Stimulated activated CD8-positive, alpha-beta memory T cell treated with anti-CD3 and anti-CD28 coated beads, Interleukin-15, amount 100 ng/mL, for 1 hour (primary cell): ENCODE measurements around the gene HEPACAM2.

Experiments
- DNase-seq: peaks from one replicate; pipeline ENCODE4 v3.0.0-alpha.2; 2020; ENCODE audit warnings: low read depth

Gene HEPACAM2

DNA sequence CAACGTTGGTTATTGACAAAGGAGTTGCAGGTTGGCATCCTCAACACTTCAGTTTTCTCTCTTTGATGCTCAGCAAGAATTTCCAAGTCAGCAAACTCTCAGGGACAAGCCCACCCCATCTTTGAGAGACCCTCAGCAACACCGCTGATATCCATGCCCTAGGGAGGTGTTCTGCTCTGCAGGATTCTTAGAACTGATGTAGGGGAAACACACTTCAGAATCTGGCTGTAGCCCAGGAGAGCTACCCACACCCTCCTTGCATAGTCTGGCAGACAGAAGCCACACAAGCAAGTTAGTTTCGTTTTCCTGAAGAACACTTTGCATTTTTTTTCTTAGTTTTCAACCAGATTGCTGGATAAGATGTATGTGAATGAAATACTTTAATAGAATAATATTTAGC is 78.9 kb downstream of the HEPACAM2 start:
- DNase-seq, result no peak

DNA sequence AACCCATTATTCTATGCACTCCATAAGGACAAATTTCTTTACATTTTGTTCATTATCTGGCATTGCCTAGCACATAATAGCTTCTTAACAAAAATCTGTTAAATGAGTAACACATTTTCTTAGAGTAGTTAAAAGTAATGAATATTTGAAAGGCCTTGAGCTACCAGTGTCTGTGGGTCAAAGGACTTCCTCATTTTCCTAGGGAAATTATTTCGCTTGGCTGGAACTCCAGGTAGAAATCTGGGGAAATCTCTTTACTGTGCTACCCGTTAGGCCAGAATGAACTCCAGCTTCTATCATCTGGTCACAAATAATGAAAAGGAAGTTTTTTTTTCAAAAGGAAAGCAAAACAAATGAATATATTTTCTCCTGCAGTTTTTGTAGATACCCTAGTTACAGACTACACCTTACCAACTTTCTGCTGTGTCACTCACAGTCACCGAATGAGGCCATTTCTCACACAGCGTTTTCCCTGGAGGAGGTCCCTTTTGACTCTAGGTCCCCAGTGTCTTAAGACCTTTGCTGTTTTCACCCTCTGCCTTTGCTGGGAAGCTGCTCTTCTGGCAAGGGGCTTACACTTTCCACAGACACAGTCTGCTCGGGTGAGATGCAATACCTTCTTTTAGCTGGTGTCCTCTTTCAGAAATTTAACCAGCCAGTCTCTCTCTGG is 79.7 kb downstream of the HEPACAM2 start:
- DNase-seq, result no peak

- no peak for DNase-seq
These were observed 80.2 kb downstream of the HEPACAM2 start for GRCh38 chr7:93146036-93146435.

DNA sequence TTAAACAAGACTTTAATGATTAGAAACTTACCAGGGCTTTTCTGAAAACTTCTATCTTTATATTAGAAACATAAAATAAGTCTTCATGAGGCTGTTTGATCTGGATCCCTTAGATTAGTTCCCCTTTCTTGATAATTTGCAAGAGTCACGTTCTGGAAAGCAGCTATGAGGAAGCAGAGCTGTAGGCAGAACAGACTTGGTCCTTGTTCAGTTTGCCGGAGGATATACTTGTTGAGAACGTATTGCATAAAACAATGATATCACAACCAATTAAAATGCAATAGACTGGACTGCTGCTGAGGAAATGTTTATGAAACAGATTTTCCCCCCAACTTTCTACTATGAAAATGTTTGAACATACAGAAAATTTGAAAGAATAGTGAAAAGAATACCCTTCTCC is 80.9 kb downstream of the HEPACAM2 start:
- no peak for DNase-seq

DNA sequence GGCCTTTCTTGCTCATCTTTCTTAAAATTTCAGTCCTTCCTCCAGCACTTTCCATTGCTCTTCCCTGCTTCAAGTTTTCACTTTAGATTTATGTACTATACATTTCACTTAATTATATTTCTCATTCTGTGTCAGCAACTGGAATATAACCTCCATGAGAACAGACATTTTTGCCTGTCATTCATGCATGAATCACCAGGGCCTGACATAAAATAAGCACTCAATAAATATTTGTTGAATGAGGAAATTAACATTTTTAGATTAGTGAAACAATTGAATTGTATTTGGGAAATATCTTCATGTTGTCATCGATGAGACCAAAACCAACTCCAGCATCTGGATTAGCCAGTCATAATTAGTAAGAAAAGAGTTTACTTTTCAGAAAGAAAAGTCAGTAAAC is 84.1 kb downstream of the HEPACAM2 start:
- DNase-seq, result no peak

DNA sequence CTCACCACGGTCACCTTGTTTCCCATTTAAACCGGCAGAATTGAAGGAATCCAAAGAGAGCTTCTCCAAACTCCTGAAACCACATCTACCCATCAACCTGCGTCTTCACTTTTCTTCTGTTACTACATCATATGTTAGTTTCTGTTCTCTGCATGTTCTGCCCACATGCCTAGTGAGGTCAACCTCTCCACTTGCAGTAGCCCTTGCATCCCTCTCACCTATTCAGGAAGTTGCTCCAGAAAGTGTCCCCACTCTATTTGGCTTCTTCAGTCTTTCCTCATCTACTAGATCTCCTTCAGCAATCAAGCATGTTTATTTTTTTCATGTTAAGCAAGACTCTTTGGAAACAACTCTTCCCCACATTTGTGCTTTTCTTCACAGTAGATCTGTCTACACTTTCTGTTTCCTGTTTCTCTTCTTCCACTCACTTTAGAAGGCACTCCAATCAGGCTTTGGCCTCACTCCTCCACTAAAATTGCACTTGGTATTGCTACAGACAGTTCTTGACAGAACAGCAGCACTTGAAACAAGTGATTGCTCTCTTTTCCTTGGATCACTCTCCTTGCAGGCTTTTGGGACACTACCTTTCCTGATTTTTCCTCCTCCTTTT is 85.6 kb downstream of the HEPACAM2 start:
- DNase-seq, result no peak

DNA sequence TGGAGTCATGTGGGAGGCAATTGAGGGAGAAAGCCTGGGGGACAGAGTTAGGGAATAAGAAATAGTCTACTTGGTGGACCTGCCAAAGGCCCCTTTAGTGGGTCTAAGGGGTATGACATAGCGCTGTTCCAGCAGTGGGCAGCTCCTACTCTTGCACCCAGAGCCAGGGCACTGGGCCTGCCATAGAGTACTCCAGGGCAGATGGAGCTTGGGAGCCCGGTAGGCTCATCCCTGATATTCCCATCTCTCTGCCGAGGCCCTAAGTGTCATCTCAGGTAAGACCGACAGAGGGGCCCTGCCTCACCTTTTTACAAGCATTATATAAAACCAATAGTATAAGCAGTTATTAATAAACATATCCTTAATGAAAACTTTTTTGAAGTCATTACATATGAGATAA is 87.7 kb downstream of the HEPACAM2 start:
- no peak for DNase-seq
